Adrenal gland (tissue), 12 donors: ENCODE measurements around the gene TMPO. TPM values are rescaled to one million over a fixed set of nuclear protein-coding genes. Genes with fewer than 3 reads are reported as not detected.

Experiments
- DNase-seq, 7 donors: peaks; one replicate each; pipeline ENCODE4 v3.0.0-alpha.2; 2019 to 2020
- H3K27ac ChIP-seq, 5 donors: fragments of 200-600 bp; sonication (generic) in 4 of 5; 1 replicate in 3 of 5; 2 replicates in 2 of 5; pipeline versions ENCODE4 v1.5.1 to v1.8.0; 2016 to 2020; ENCODE audit warnings: mild to moderate bottlenecking in 1 of 5
- H3K27me3 ChIP-seq: fragments of 200-600 bp; 2 replicates; pipeline ENCODE4 v1.8.0; 2021
- H3K36me3 ChIP-seq, 2 donors: fragments of 200-600 bp; replicated peaks in 1 of 2; 1 replicate in 1 of 2; 2 replicates in 1 of 2; pipeline versions ENCODE4 v1.5.1 to v1.8.0; 2018 to 2022
- H3K4me1 ChIP-seq, 2 donors: fragments of 200-600 bp; replicated peaks in 1 of 2; 1 replicate in 1 of 2; 2 replicates in 1 of 2; pipeline versions ENCODE4 v1.5.1 to v1.8.0; 2018 to 2021
- H3K4me3 ChIP-seq, 4 donors: fragments of 200-600 bp; sonication (generic) in 3 of 4; one replicate each; pipeline ENCODE4 v1.5.1; 2016 to 2018
- H3K9me3 ChIP-seq, 3 donors: fragments of 200-600 bp; sonication (generic) in 1 of 3; replicated peaks in 1 of 3; 1 replicate in 2 of 3; 2 replicates in 1 of 3; pipeline versions ENCODE4 v1.5.1 to v1.8.0; 2016 to 2021
- CTCF ChIP-seq, 6 experiments: fragments of 450-650 bp in 4 of 6; fragments of 200-600 bp in 2 of 6; sonication (generic) in 1 of 6; IDR thresholded peaks; 1 replicate in 5 of 6; 2 replicates in 1 of 6; pipeline versions ENCODE4 v1.5.1 to v1.8.0; 2016 to 2021; ENCODE audit warnings: antibody characterized with exemption in 6 of 6, mild to moderate bottlenecking in 2 of 6, moderate library complexity in 1 of 6
- POLR2A ChIP-seq, 2 donors: fragments of 450-650 bp; IDR thresholded peaks; one replicate each; pipeline ENCODE4 v1.6.1; 2017; ENCODE audit warnings: antibody characterized with exemption in 2 of 2, mild to moderate bottlenecking in 2 of 2, moderate library complexity in 1 of 2
- WGBS, 4 donors: extraction: QIAGEN DNeasy Blood & Tissue Kit in 2 of 4; methylation state at CpG; one replicate each; pipeline versions ENCODE4 v1.1.5 to v1.1.7; 2013 to 2017; 5-methylcytosine and 5-hydroxymethylcytosine counted together
- intact Hi-C, 2 donors: fragments of 100-400 bp; cut with DNase I; formaldehyde crosslinking; loops; one replicate each; pipeline versions ENCODE4 v1.14.1 to v1.15.0; 2022 to 2023
- polyA plus RNA-seq, 3 donors: library from polyadenylated mRNA; stranded (reverse); fragments of 200-250 nt in 2 of 3; fragments of 350-450 nt in 1 of 3; fragmentation: Illumina TruSeq in 1 of 3; extraction: RNeasy Lipid Tissue Mini Kit (QIAGEN cat#74804) in 1 of 3; gene quantifications; one replicate each; pipeline ENCODE4 v1.2.3, GENCODE V29; 2013 to 2014
- total RNA-seq, 9 donors: library from RNA; depleted of rRNA in 4 of 9; stranded (reverse); fragments of >200 nt in 4 of 9; fragments of 120-200 nt in 1 of 9; fragmentation: NEBNext Ultra II Directional in 1 of 9; extraction: Animal tissue kit (Norgen Biotek cat#: 25700) in 1 of 9; gene quantifications; one replicate each; pipeline versions ENCODE4 v1.1.0 to v1.2.4, GENCODE V29; 2013 to 2023
- donor health status: healthy with polysubstance abuse.
- donor health status: Bipolar disorder and iron deficiency.
- donor health status: DM: yes; HTN: yes; CAD: no.
- donor health status: DM: no; HTN: no; CAD: no.
- donor health status: DM: no; HTN: no; CAD: no.
- donor health status: DM: yes; HTN: yes; CAD: no.

Gene TMPO
- total and polyA plus RNA-seq, 12 donors = 8.7 to 111 (median 32.4) TPM

- H3K36me3 ChIP-seq = no peaks in the 10 kb centered on the region
- no peaks in the 10 kb centered on the region for H3K27me3 ChIP-seq
- 85 to 89% (median 87%) methylated on average over 5 of the region's 5 CpGs for WGBS, 4 donors
- DNase-seq = no peak
- no peaks in the 10 kb centered on the region for H3K4me1 ChIP-seq
- no peaks in the 10 kb centered on the region for H3K9me3 ChIP-seq
- TF ChIP-seq POLR2A (IDR thresholded peaks at IDR 0.05) (no peak), CTCF (IDR thresholded peaks at IDR 0.05) (no peak)
- H3K4me3 ChIP-seq = no peak overlapping the region
- H3K27ac ChIP-seq = no peak overlapping the region
- intact Hi-C loops = no loop called here
Observed at GRCh38 chr12:98579347-98579746, 64.0 kb downstream of the TMPO start.

- 75 to 89% (median 85%) methylated on average over 3 of the region's 3 CpGs for WGBS, 4 donors
- no peak overlapping the region for H3K4me3 ChIP-seq
- no peak for DNase-seq
- H3K4me1 ChIP-seq = no peaks in the 10 kb centered on the region
- no peak for TF ChIP-seq POLR2A (IDR thresholded peaks at IDR 0.05)
- no peaks in the 10 kb centered on the region for H3K27me3 ChIP-seq
- H3K36me3 ChIP-seq = no peaks in the 10 kb centered on the region
- H3K27ac ChIP-seq = no peak overlapping the region
- intact Hi-C loops = no loop called here
- no peaks in the 10 kb centered on the region for H3K9me3 ChIP-seq
Observed at GRCh38 chr12:98579835-98580234, 64.4 kb downstream of the TMPO start.

- no peaks in the 10 kb centered on the region for H3K9me3 ChIP-seq
- no peaks in the 10 kb centered on the region for H3K36me3 ChIP-seq
- H3K4me1 ChIP-seq = no peaks in the 10 kb centered on the region
- H3K27me3 ChIP-seq = no peaks in the 10 kb centered on the region
- intact Hi-C loops = no loop called here
- TF ChIP-seq CTCF (IDR thresholded peaks at IDR 0.05) (no peak), POLR2A (IDR thresholded peaks at IDR 0.05) (no peak)
- 92 to 95% (median 93%) methylated on average over 5 of the region's 5 CpGs for WGBS, 4 donors
- no peak overlapping the region for H3K27ac ChIP-seq
- no peak for DNase-seq
- no peak overlapping the region for H3K4me3 ChIP-seq
Observed at GRCh38 chr12:98580695-98581094, 65.3 kb downstream of the TMPO start.

GRCh38 chr12:98581101-98581500, 65.7 kb downstream of the TMPO start:
- Histone ChIP-seq H3K36me3 (no peaks in the 10 kb centered on the region), H3K27me3 (no peaks in the 10 kb centered on the region), H3K4me3 (no peak overlapping the region), H3K27ac (no peak overlapping the region), H3K4me1 (no peaks in the 10 kb centered on the region), H3K9me3 (no peaks in the 10 kb centered on the region)
- TF ChIP-seq POLR2A (IDR thresholded peaks at IDR 0.05) (no peak), CTCF (IDR thresholded peaks at IDR 0.05) (no peak)
- DNase-seq = no peak
- intact Hi-C loops = no loop called here
- WGBS, 4 donors = 82 to 95% (median 89%) methylated on average over 1 of the region's 1 CpG

- H3K4me1 ChIP-seq = no peaks in the 10 kb centered on the region
- no peaks in the 10 kb centered on the region for H3K36me3 ChIP-seq
- TF ChIP-seq POLR2A (IDR thresholded peaks at IDR 0.05) = no peak
- no peak for TF ChIP-seq CTCF (IDR thresholded peaks at IDR 0.05)
- H3K27ac ChIP-seq = no peak overlapping the region
- no peak overlapping the region for H3K4me3 ChIP-seq
- DNase-seq = no peak
- no peaks in the 10 kb centered on the region for H3K9me3 ChIP-seq
- intact Hi-C loops = no loop called here
- no peaks in the 10 kb centered on the region for H3K27me3 ChIP-seq
- WGBS, 4 donors = 42 to 49% (median 48%) methylated on average over 6 of the region's 6 CpGs
Observed at GRCh38 chr12:98582093-98582492, 66.7 kb downstream of the TMPO start.
